Measurements from ENCODE around the gene IPMK.

The IPMK gene

DNA sequence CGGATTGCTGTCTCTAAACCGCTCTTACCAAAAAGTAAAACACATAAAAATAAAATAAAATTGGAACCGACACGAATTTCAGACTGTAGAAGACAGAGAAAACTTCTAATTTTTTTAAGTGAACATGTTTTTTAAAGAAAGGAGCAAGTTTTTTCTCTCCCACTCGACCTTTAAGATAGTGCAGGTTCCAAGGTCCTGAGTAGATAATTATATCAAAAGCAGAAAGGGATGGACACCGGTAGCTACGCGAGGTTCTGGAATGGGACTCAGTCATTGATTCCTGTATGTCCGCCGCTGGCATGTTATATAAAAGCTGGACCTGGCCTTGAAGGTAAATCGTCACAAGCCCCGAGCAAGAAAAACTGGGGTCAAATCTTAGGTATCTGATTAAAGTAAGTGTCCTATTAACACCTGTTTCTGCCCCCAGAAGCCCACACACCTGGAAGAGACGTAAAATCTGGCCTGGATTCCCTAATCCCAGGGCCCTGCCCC lies 806 bp upstream of the IPMK start:
- TF ChIP-seq, protein P1, sequence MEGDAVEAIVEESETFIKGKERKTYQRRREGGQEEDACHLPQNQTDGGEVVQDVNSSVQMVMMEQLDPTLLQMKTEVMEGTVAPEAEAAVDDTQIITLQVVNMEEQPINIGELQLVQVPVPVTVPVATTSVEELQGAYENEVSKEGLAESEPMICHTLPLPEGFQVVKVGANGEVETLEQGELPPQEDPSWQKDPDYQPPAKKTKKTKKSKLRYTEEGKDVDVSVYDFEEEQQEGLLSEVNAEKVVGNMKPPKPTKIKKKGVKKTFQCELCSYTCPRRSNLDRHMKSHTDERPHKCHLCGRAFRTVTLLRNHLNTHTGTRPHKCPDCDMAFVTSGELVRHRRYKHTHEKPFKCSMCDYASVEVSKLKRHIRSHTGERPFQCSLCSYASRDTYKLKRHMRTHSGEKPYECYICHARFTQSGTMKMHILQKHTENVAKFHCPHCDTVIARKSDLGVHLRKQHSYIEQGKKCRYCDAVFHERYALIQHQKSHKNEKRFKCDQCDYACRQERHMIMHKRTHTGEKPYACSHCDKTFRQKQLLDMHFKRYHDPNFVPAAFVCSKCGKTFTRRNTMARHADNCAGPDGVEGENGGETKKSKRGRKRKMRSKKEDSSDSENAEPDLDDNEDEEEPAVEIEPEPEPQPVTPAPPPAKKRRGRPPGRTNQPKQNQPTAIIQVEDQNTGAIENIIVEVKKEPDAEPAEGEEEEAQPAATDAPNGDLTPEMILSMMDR (IDR thresholded peaks at IDR 0.05; ENCODE audit: insufficient read depth, low read length): no peak
- TF ChIP-seq SPI1 (IDR thresholded peaks at IDR 0.05; ENCODE audit: borderline replicate concordance, low read depth) (no peak), GABPA (IDR thresholded peaks at IDR 0.05; ENCODE audit: low read depth) (no peak), POLR2AphosphoS5 (IDR thresholded peaks at IDR 0.05; ENCODE audit: low read depth) (no peak)
- TF ChIP-seq, protein P2, sequence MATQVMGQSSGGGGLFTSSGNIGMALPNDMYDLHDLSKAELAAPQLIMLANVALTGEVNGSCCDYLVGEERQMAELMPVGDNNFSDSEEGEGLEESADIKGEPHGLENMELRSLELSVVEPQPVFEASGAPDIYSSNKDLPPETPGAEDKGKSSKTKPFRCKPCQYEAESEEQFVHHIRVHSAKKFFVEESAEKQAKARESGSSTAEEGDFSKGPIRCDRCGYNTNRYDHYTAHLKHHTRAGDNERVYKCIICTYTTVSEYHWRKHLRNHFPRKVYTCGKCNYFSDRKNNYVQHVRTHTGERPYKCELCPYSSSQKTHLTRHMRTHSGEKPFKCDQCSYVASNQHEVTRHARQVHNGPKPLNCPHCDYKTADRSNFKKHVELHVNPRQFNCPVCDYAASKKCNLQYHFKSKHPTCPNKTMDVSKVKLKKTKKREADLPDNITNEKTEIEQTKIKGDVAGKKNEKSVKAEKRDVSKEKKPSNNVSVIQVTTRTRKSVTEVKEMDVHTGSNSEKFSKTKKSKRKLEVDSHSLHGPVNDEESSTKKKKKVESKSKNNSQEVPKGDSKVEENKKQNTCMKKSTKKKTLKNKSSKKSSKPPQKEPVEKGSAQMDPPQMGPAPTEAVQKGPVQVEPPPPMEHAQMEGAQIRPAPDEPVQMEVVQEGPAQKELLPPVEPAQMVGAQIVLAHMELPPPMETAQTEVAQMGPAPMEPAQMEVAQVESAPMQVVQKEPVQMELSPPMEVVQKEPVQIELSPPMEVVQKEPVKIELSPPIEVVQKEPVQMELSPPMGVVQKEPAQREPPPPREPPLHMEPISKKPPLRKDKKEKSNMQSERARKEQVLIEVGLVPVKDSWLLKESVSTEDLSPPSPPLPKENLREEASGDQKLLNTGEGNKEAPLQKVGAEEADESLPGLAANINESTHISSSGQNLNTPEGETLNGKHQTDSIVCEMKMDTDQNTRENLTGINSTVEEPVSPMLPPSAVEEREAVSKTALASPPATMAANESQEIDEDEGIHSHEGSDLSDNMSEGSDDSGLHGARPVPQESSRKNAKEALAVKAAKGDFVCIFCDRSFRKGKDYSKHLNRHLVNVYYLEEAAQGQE (IDR thresholded peaks at IDR 0.05; ENCODE audit: insufficient replicate concordance, low read depth): no peak
- H3K27ac ChIP-seq (replicated peaks): peak overlapping the region; percentile 96
- peak overlapping the region; percentile 74 for H3K4me3 ChIP-seq (replicated peaks; ENCODE audit: insufficient read depth, low read length)
- no peaks in the 10 kb centered on the region for H3K27me3 ChIP-seq (ENCODE audit: insufficient read depth, poor library complexity, severe bottlenecking)
- no peak for DNase-seq (ENCODE audit: low read depth in 1 of 2, low spot score in 1 of 2)

DNA sequence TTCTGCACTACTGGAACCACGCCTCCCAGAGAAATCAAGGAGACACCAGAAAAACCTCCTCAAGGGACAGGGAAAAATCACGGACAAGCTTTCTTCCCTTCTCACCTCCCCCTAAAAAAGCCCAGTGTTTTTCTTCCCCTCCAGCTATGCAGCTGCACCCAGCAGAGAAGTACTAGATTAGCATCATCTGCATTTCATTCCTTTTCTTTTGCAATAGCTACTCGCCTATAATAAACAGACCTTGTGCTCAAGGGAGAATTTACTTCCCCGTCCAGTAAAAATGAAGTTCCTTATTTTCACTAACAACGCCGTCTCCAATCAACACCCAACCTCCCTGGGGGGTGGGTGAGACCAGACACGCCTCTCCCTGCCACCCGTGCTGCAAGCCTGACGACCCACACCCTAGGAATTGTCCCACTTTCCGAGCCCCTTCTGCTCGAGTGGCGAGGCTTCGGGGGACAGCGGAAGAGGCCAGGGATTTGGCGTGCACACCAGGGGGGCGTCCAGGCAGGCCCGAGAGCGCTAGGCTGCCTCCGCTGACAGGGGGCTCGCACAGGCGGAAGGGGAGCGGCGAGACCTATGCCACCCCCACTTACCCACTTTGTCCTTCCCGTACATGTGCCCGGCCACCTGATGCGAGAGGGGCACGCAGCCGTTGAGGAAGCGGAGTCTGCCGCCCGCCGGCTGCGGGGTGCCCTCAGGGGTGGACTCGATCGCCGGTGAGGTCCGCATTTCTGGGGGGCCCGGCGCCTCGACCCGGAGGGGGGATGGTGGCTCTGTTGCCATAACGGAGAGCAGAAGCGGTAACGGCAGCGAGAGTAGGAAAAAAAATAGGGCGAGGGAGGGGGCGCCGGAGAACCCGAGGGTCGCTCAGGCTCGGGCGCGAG lies 625 bp downstream of the IPMK start:
- DNase-seq (ENCODE audit: low read depth in 1 of 2, low spot score in 1 of 2): peak; percentile 71 to 90
- peak overlapping the region; percentile 83 for H3K4me3 ChIP-seq (replicated peaks; ENCODE audit: insufficient read depth, low read length)
- peak overlapping the region; percentile 96 for H3K27ac ChIP-seq (replicated peaks)
- no peaks in the 10 kb centered on the region for H3K27me3 ChIP-seq (ENCODE audit: insufficient read depth, poor library complexity, severe bottlenecking)
- TF ChIP-seq, protein P2 (IDR thresholded peaks at IDR 0.05; ENCODE audit: insufficient replicate concordance, low read depth): peak; percentile 27
- TF ChIP-seq, protein P1 (IDR thresholded peaks at IDR 0.05; ENCODE audit: insufficient read depth, low read length): no peak
- no peak for TF ChIP-seq GABPA (IDR thresholded peaks at IDR 0.05; ENCODE audit: low read depth)
- peak; percentile 71; the same call in 1 of the 2 replicates for TF ChIP-seq POLR2AphosphoS5 (IDR thresholded peaks at IDR 0.05; ENCODE audit: low read depth)
- peak; percentile 55; the same call in 1 of the 2 replicates for TF ChIP-seq SPI1 (IDR thresholded peaks at IDR 0.05; ENCODE audit: borderline replicate concordance, low read depth)

DNA sequence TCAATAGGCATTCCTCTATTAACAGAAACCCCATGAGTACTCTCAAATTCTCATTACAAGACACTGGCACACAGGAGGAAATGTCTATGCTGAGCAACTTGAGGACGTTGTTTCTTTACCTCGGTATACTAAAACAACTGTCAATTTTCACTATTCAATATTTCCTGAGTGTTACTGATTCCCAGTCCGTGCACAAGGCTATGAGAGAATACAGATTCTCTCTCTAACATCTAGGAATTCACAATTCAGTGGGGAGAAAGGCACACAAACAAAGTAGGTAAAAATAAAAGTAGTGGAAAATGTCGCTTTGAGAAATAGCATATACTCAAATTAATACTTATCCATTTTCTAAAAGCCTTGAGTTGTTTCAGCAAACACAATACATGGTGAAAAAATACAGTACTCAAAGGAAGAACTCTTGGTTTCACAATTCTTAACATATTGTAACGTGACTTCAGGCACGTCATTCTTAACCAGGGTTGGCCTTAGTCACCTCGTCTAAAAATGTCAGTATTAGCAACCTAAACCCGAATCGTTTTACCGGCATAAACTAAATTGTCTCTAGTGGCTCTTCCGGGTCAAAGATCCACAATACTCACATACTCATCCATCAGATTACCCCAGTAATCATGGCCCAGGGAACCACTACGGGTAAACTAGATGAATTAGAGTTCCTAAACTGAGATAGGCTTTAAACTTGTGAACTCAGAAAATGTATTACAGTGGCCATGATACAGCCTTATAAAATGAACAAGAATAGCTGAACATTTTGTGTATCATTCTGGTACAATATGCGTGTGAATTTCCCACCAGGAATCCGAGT lies 1.5 kb downstream of the IPMK start:
- peak; percentile 45 to 81 for DNase-seq (ENCODE audit: low read depth in 1 of 2, low spot score in 1 of 2)
- Histone ChIP-seq H3K27ac (replicated peaks) (peak overlapping the region; percentile 96), H3K27me3 (ENCODE audit: insufficient read depth, poor library complexity, severe bottlenecking) (no peaks in the 10 kb centered on the region), H3K4me3 (replicated peaks; ENCODE audit: insufficient read depth, low read length) (peak overlapping the region; percentile 83)
- TF ChIP-seq, protein P1 (IDR thresholded peaks at IDR 0.05; ENCODE audit: insufficient read depth, low read length): no peak
- TF ChIP-seq POLR2AphosphoS5 (IDR thresholded peaks at IDR 0.05; ENCODE audit: low read depth) (no peak), GABPA (IDR thresholded peaks at IDR 0.05; ENCODE audit: low read depth) (no peak), SPI1 (IDR thresholded peaks at IDR 0.05; ENCODE audit: borderline replicate concordance, low read depth) (no peak)
- TF ChIP-seq, protein P2 (IDR thresholded peaks at IDR 0.05; ENCODE audit: insufficient replicate concordance, low read depth): no peak
